ENCODE results near the gene TBK1.

TBK1 gene

DNA sequence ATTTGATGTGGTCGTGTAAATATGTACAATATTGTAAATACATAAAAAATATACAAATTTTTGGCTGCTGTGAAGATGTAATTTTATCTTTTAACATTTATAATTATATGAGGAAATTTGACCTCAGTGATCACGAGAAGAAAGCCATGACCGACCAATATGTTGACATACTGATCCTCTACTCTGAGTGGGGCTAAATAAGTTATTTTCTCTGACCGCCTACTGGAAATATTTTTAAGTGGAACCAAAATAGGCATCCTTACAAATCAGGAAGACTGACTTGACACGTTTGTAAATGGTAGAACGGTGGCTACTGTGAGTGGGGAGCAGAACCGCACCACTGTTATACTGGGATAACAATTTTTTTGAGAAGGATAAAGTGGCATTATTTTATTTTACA, 49.6 kb downstream of the TBK1 start:
- TF ChIP-seq, protein P1, sequence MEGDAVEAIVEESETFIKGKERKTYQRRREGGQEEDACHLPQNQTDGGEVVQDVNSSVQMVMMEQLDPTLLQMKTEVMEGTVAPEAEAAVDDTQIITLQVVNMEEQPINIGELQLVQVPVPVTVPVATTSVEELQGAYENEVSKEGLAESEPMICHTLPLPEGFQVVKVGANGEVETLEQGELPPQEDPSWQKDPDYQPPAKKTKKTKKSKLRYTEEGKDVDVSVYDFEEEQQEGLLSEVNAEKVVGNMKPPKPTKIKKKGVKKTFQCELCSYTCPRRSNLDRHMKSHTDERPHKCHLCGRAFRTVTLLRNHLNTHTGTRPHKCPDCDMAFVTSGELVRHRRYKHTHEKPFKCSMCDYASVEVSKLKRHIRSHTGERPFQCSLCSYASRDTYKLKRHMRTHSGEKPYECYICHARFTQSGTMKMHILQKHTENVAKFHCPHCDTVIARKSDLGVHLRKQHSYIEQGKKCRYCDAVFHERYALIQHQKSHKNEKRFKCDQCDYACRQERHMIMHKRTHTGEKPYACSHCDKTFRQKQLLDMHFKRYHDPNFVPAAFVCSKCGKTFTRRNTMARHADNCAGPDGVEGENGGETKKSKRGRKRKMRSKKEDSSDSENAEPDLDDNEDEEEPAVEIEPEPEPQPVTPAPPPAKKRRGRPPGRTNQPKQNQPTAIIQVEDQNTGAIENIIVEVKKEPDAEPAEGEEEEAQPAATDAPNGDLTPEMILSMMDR (conservative IDR thresholded peaks at IDR 0.05; ENCODE audit: low read length) = no peak
- TF ChIP-seq EZH2phosphoT487 (IDR thresholded peaks at IDR 0.05; ENCODE audit: borderline replicate concordance) = no peak
- no peaks in the 10 kb centered on the region for H3K4me1 ChIP-seq (ENCODE audit: insufficient read depth, low read length, poor library complexity, severe bottlenecking)
- no peaks in the 10 kb centered on the region for H3K9me2 ChIP-seq (replicated peaks; ENCODE audit: low read depth, low read length)
- no peak overlapping the region for H3K4me2 ChIP-seq (ENCODE audit: low read depth, low read length, poor library complexity, severe bottlenecking)
- no peaks in the 10 kb centered on the region for H3K27me3 ChIP-seq (ENCODE audit: insufficient read depth, low read length, poor library complexity, severe bottlenecking)
- H2AFZ ChIP-seq (ENCODE audit: low read length) = no peak overlapping the region
- no peaks in the 10 kb centered on the region for H4K20me1 ChIP-seq (ENCODE audit: insufficient read depth, low read length, poor library complexity, severe bottlenecking)
- peaks cover 46% of the 10 kb centered on the region for H3K36me3 ChIP-seq (ENCODE audit: insufficient read depth, low read length)
- H3K9me3 ChIP-seq (ENCODE audit: insufficient read depth, low read depth, low read length) = no peaks in the 10 kb centered on the region
- H3F3A ChIP-seq (ENCODE audit: low read depth) = no peaks in the 10 kb centered on the region
- no peak overlapping the region for H3K4me3 ChIP-seq (ENCODE audit: low read length, poor library complexity, severe bottlenecking)
- no peak overlapping the region for H3K9ac ChIP-seq (ENCODE audit: low read depth, low read length, poor library complexity, severe bottlenecking)
- no peaks in the 10 kb centered on the region for H3K79me2 ChIP-seq (ENCODE audit: insufficient read depth, low read length)

DNA sequence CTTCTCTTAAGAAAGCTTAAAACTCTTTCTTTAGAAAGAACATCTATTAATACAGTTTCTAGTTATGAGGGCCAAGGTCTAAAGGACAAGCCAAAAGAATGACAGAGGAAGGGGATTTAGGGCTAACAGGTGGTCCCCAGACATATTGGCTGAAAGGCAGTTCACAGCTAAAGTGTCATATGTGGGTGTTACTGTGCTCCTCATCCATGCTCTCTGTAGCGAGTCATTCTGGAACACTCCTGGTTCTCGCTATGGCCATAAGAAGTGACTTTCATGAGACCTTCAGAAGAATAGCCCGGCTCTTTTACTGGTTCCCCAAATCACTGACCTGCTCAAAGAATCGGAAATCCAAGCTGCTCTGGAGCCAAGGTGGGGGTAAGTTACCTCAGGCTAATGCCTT, 55.0 kb downstream of the TBK1 start:
- no peak overlapping the region for H2AFZ ChIP-seq (ENCODE audit: low read length)
- H4K20me1 ChIP-seq (ENCODE audit: insufficient read depth, low read length, poor library complexity, severe bottlenecking) = no peaks in the 10 kb centered on the region
- H3K79me2 ChIP-seq (ENCODE audit: insufficient read depth, low read length) = no peaks in the 10 kb centered on the region
- H3K4me2 ChIP-seq (ENCODE audit: low read depth, low read length, poor library complexity, severe bottlenecking) = no peak overlapping the region
- no peak overlapping the region for H3K4me3 ChIP-seq (ENCODE audit: low read length, poor library complexity, severe bottlenecking)
- H3K4me1 ChIP-seq (ENCODE audit: insufficient read depth, low read length, poor library complexity, severe bottlenecking) = no peaks in the 10 kb centered on the region
- H3K9me3 ChIP-seq (ENCODE audit: insufficient read depth, low read depth, low read length) = no peaks in the 10 kb centered on the region
- no peaks in the 10 kb centered on the region for H3K36me3 ChIP-seq (ENCODE audit: insufficient read depth, low read length)
- TF ChIP-seq EZH2phosphoT487 (IDR thresholded peaks at IDR 0.05; ENCODE audit: borderline replicate concordance) = no peak
- TF ChIP-seq, protein P1 (conservative IDR thresholded peaks at IDR 0.05; ENCODE audit: low read length) = no peak
- no peaks in the 10 kb centered on the region for H3K27me3 ChIP-seq (ENCODE audit: insufficient read depth, low read length, poor library complexity, severe bottlenecking)
- no peak overlapping the region for H3K9ac ChIP-seq (ENCODE audit: low read depth, low read length, poor library complexity, severe bottlenecking)
- no peaks in the 10 kb centered on the region for H3F3A ChIP-seq (ENCODE audit: low read depth)
- H3K9me2 ChIP-seq (replicated peaks; ENCODE audit: low read depth, low read length) = no peaks in the 10 kb centered on the region

DNA sequence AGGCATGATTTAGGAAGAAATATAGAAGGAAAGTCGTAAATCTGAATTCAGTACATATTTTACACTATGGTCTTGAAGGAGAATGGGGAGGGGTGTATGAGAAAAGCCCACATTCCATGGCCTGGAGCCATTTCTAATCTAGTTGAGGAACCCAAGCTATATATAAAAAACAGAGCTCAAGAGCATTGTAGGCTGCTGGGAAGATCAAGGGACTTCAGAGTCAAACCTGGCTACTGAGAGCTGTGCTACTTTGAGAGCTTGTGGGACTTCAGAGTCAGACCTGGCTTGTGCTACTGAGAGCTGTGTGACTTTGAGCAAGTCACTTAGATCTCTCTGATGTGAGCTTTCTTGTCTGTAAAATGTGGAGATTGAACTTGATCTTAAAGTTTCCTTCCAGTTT, 58.7 kb downstream of the TBK1 start:
- Histone ChIP-seq H3K79me2 (ENCODE audit: insufficient read depth, low read length) (no peaks in the 10 kb centered on the region), H3K4me3 (ENCODE audit: low read length, poor library complexity, severe bottlenecking) (no peak overlapping the region), H3K36me3 (ENCODE audit: insufficient read depth, low read length) (no peaks in the 10 kb centered on the region), H3F3A (ENCODE audit: low read depth) (no peaks in the 10 kb centered on the region), H3K9ac (ENCODE audit: low read depth, low read length, poor library complexity, severe bottlenecking) (no peak overlapping the region), H3K27me3 (ENCODE audit: insufficient read depth, low read length, poor library complexity, severe bottlenecking) (no peaks in the 10 kb centered on the region), H4K20me1 (ENCODE audit: insufficient read depth, low read length, poor library complexity, severe bottlenecking) (no peaks in the 10 kb centered on the region), H2AFZ (ENCODE audit: low read length) (no peak overlapping the region), H3K9me2 (replicated peaks; ENCODE audit: low read depth, low read length) (no peaks in the 10 kb centered on the region), H3K4me1 (ENCODE audit: insufficient read depth, low read length, poor library complexity, severe bottlenecking) (no peaks in the 10 kb centered on the region), H3K9me3 (ENCODE audit: insufficient read depth, low read depth, low read length) (no peaks in the 10 kb centered on the region), H3K4me2 (ENCODE audit: low read depth, low read length, poor library complexity, severe bottlenecking) (no peak overlapping the region)
- TF ChIP-seq EZH2phosphoT487 (IDR thresholded peaks at IDR 0.05; ENCODE audit: borderline replicate concordance) = no peak
- TF ChIP-seq, protein P1 (conservative IDR thresholded peaks at IDR 0.05; ENCODE audit: low read length) = no peak
